ENCODE measurements around the gene SKIDA1. TPM values are rescaled to one million over a fixed set of nuclear protein-coding genes. Genes with fewer than 3 reads are reported as not detected.

SKIDA1 gene
- total RNA-seq, 1 experiment from 2014 or later: 1.3 TPM

DNA sequence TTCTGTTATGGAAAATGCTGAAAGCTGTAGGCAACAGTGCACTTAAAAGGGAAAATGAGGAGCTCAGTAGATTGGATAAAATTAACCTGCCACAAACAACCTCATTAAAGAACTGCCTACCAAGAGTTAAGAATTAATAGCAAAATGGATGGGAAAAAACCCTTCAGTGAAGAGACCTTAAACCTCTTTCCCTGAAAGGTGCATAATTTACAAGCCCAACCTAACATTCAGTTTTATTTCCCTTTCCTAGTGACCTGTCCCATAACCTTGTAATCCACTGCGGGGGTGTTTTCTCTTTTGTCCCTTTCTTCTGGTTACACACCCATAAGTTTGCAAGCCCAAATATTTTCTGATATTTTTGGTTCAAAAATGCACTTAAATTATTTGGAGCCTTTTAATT, 21.9 kb downstream of the SKIDA1 start:
- no peak for DNase-seq (ENCODE audit: extremely low read depth, low read depth)

DNA sequence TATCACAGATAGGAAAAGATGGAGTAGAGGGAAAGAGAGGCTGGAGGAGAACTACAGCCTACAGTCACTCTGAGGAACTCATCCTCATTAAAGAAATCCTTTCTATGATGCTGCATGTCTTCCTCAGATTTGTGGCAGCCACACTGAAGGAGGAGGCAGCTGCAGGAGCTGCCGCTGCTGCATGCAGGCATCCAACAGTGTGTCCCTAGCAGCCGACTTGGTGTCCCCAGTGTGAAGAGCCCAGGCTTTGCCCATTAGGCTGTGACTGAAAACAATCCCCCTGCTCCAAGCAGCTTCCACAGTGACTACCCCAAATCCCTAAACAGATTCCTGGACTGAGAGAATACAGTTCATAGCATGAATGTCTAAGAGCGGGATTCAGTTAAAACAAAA, 23.1 kb downstream of the SKIDA1 start:
- no peak for DNase-seq (ENCODE audit: extremely low read depth, low read depth)

DNA sequence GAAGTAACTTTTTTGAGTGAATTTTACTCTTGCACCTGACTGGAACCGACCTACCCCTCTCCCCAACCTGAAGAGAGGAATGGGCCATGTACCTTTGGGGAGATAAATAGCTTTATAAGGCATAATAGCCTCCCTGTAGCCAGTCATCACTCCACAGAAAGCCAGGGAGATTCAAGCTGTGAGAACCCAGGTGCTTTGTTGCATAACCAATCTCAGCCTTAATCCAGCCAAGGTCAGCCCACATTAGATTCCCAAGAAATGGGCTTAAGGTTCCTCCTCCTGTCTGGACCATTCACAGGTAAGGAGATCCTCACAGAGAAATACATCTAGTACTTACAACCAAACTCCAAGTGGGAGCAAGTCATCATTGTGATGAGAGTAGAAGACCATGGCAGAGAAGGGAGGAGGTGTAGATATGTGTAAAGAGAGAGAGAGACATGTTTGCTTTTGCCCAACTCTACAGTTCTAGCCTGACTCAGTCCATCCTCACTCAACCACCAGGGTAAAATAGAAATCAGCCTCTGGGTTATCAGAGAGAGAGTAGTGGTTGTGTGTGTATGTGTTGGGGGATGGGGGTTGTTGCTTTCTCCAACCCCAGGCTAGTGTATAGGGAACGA, 23.6 kb downstream of the SKIDA1 start:
- DNase-seq (ENCODE audit: extremely low read depth, low read depth): no peak

DNA sequence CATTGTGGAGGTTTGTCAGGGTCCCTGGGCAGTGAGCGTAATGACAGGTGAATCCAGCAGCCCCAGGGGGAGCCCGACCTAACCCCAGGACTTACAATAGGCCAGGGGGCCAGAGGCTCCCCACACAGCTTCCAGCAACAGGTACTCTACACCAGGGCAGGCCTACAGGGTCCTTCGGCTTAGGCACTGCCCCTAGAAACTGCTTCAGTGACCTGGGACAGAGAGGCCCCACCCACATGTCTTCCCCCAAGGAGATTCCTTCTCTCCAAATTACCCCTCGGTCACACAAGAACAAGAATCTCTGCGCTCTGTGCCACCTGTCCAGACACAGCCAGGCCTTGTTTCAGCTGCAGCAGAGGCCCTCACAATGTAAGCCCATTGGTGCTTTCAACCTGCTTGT, 24.4 kb downstream of the SKIDA1 start:
- no peak for DNase-seq (ENCODE audit: extremely low read depth, low read depth)

DNA sequence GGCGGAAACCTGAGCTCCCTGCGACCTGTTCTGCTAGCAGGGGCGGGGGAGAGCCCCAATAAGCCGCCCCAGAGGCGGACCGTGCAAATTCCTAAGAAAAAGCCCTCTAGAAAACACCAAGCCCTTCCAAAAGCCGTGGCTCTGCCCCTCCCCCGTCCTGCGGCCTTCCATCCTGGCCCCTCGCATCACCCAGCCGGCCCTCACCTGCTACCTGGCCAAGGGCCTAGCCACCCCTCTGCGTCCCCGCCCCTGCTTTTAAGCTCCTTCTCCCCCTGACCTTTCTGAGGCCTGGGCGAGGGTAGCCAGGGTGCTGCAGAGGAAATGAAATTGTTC, 24.9 kb downstream of the SKIDA1 start:
- no peak for DNase-seq (ENCODE audit: extremely low read depth, low read depth)

DNA sequence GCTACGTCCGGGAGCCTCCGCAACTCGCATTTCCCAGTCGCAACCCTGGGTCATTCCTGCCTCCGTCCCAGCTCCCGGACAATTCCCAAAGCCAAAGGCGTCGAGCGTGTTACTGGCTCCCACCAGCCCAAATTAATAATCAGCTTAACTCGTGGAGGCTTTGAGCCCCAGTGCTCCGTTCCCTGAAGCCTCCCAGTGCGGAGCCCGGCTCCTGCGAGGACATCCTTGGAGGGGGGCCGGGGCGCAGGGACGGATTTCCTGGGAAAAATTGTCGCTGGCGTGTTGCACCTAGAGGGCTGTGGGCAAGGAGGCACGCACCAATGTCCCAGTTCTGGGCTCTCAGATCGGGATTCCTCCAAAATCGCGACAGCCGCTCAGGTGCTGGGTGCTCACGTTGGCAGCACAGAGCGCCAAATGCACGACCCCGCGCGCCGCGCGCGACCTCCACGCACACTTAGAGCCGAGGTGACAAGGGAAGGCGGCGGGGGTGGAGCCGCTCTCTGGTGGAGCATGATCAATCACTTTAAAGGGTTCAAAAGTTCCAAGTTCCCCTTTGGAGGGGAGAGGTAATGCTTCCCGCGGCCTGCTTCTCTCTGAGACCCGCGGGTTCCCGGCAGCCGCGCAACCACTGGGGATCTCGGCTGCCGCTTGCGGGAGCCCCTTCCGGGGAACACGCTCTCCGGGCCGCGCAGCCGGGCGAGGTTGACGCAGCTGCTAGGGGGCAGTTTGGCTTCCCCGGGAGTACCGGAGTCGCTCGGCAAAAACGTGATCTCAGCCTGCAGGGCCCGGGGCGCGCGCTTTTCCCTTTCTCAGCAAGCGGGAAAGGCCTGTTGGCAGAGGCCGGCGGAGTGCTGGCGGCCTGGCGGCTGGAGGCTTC, 25.5 kb downstream of the SKIDA1 start:
- DNase-seq (ENCODE audit: extremely low read depth, low read depth): no peak

DNA sequence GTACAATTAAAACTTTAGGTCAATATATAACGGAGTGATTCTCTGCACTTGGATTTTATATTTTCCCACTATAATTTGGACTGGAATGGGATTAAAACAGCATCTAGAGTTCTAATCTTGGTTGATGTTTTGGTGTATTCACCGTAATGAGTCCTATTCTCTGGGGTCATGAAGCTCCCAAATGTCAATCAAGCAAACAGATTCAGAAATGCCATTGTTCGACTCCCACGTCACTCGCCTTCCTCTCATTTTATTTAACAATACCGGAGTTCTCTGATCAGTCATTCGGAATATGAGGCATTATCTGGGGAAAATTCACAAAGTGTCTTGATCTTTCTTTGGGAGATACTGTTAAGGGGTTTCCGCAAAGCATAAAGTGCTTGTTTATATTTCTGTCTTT, 26.5 kb downstream of the SKIDA1 start:
- DNase-seq (ENCODE audit: extremely low read depth, low read depth): no peak

DNA sequence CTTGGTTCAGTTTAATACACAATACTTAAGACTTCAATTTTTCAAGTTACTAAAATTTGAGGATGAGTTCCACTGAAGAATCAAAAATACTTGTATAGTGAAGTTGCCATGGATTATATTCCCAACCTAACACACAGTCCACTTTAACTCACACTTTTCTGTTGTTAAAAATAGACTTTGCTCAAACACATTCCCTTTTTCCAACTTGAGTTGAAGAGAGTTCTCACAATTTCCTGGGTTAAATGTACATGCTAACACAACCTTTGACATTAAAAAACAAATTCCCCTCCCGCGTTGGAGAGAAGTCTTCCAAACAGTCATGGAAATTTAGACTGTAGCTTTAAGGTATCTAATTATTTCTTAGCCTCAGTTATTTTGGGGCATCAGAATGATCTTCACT, 27.1 kb downstream of the SKIDA1 start:
- no peak for DNase-seq (ENCODE audit: extremely low read depth, low read depth)

DNA sequence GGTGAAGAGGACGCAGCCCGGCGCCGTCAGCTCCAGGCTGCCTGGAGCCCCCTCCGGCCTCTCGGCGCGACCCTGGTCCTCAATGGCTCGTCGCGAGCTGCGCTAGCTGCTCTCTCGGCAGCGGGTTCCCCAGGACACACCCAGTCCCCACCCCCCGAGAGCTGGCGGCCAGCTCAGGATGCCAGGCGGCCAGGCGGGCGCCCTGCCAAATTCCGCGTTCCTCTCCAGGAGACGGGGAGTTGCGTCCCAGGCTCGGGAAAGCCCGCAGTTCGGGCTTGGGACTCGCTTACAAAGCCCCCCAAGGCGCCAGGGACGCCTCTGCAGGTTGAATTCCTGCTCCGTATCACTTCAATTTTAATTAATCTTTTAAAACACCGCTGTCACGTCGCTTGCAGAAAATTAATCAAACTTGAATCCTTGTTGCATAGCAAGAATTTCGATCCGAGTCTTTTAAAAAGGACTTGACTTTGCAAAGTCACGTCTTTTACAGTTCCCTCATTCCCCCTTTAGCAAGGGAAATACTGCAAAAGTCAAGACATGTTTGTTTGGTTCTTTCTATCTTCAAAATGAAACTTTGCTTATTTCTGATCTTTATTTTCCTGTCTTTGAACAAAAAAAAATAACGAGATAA, 28.2 kb downstream of the SKIDA1 start:
- peak; percentile 90 for DNase-seq (ENCODE audit: extremely low read depth, low read depth)

DNA sequence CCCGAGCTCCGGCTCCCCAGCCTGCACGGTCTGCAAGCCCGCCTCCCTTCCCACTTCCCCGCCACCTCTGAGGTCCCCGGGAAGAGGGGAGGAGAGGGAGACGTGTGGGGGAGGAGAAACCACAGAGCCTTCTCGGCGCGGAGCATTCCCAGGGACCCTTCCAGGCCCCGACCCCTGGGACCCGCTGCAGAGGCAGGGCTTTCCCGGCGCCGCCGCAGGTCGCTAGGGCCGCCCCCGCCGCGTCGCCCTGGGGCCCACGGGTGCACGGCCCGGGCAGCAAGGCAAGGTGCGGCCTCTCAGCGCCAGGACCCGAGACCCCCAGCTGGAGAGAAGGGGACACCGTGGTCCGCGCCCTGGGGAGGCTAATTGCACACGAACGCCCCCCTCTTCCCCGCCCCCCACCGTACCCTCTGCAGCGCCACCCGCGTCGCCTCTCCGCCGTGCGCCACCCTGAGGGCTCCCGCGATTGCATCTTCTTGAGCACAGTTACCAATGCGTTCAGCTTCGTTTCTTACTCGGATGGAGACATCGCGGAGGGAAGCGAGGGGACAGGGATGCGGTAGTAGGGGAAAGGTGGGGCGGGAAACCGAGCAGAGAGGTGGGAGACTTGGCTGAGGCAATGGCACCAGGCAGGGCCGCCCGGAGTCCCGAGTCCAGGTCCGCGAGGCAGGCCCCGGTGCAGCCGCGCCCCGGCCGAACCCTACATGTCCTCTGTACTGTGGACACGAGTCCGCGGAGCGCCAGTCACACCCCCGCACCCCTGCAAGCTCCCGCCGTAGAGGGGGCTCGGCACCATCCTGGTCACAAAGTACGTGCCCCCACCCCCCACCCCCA, 28.9 kb downstream of the SKIDA1 start:
- DNase-seq (ENCODE audit: extremely low read depth, low read depth): no peak

DNA sequence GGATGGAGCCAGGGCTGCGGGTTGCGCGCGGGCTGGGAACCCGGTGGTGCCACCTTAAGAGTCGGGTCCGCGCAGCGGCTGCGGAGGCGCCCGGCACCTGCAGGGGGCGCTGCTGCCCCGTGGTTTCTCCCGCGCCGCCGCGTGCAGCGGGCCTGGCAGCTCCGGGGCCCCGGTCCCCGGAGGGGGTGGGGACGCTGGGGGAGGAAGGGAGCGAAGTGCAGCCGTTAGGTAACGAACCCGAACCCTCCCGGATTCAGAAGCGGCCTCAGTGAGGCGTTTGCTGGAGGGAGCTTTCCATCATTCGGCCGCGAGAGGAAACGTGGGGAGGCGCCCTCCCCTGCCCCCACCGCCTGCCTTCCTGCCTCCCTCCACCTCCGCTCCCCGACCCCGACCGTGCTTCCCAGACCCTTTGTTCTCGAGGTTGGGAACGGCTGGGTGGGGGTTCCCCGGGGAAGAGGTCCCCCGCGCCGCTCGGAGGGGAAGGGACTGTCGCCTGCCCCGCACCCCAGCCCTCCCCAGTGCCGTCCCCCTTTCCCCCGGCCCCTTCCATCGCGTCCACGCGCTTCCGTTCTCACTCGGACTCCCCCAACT, 29.6 kb downstream of the SKIDA1 start:
- peak; percentile 78 for DNase-seq (ENCODE audit: extremely low read depth, low read depth)

DNA sequence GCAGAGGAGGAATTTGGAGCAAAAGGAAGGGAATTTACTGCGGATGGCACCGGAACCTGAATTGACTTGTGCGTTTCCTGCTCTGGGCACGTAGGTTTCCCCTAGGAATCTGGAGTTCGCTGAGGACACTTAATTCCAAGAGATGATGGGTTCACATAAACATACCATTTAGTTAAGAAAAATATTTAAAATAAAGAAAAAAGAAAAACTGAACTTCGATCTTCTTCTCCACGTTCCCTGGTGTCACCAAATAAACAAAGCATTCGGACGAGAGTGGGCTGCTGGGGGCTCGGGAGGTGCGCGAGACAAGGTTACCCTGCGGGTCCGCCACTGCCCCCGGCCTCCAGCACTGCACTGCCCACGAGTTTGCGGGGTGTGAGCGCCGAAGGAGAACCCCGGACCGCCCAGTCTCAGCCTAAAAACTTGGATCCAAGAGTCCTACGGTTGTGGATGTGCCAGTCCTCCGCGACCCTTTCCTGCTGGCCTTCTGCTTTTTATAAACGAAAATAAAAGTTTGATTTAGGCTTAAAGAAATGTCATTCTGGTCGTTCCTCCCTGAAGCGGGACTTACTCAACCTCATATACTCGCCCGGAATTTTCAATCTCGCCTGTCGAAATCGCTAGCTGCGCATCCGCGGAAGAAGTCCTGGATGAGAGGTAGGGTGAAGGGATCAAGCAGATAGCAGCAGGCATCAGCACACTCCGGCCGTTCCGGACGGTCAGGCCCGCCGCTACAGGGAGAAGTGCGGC, 30.3 kb downstream of the SKIDA1 start:
- DNase-seq (ENCODE audit: extremely low read depth, low read depth): no peak

DNA sequence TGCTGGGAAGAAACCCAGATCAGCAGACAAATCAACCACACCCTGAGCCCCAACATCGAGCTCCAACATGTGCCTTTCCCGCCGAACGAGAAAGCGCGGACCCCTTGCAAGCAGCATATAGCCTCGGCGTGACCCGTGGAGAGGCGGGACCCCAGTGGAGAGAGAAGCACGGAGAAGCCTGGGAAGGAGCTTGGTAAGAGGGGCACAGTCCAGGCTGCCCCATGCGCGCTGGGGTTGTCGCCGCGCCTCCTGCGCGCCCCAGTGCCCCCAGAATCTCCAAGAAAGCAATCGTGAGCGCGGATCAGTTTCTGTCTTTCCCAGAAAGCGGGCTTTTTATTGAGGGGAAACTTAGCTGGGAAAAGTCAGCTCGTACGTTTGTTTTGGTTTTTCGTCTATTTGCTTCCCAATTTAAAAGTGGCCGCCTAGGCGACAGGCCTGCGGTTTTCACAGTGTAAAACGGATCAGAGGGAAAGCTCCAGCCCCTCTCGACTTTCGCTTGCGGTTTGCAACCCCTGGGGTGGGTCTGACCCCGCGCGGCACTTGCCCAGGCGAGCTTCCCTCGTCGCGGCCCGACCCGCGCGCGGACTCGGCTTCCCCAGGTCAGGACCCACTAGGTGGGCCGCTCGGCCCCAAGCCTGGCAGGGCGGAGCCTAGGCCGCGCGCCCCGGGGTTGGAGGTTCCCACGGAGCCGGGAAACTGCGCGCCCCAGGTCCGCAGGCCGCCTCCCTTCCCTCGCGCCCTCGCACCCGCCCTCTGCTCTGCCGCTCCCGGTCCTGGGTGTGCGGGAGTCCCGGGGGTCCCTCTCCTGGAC, 31.1 kb downstream of the SKIDA1 start:
- DNase-seq (ENCODE audit: extremely low read depth, low read depth): no peak

DNA sequence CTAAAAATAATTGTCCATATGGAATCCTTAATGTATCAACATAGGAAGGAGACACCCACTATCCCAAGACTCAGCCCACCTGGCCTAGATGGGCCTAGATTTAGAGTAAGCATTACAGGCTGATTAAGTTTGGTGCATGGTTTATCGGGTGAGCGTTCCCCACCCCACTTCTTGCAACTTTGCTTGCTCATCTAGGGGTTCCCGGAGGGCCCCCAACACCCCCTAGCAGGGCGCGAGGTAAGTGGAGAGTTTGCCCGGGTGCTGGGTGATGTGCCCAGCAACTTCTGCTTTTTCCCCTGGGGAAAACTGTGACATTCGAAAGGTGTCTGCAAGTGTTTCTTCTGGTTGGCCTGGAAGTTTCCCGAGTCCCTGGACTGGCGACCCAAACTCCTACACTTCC, 31.7 kb downstream of the SKIDA1 start:
- no peak for DNase-seq (ENCODE audit: extremely low read depth, low read depth)

DNA sequence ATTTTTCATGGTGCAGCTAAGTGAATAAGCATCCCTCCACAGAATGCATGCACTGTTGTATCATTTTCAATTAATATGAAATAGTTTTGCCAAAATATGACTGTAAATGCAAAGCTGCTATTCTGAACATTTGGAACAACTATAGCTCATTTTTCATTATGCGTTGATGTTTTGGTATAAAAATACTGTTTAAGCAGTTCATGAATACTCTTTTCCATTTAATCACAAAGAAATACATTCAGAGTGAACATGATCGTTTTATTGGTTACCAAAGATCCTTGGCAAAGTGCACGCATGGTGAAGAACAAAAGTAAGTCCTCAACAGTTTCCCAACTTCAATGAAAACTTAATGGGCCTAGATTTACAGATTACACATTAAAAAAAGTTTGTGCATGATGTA, 33.1 kb downstream of the SKIDA1 start:
- DNase-seq (ENCODE audit: extremely low read depth, low read depth): no peak

DNA sequence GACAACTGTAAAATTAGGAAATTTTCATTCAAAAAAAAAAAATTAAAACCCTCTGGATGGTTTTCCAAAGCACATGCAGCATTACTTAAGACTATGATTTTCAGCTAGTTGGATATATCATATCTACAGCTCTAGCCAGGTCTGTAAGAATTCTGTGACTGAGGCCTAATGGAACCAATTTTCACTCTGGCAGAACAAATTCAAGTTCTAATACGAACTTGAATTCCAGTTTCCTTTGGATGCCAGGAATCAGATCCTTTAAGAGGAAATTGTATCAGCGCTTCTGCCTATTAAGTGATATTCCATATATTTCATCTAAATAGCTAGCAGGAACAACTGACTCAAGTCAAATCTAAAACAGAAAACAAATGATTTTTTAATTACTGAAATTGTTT, 34.8 kb downstream of the SKIDA1 start:
- DNase-seq (ENCODE audit: extremely low read depth, low read depth): no peak

DNA sequence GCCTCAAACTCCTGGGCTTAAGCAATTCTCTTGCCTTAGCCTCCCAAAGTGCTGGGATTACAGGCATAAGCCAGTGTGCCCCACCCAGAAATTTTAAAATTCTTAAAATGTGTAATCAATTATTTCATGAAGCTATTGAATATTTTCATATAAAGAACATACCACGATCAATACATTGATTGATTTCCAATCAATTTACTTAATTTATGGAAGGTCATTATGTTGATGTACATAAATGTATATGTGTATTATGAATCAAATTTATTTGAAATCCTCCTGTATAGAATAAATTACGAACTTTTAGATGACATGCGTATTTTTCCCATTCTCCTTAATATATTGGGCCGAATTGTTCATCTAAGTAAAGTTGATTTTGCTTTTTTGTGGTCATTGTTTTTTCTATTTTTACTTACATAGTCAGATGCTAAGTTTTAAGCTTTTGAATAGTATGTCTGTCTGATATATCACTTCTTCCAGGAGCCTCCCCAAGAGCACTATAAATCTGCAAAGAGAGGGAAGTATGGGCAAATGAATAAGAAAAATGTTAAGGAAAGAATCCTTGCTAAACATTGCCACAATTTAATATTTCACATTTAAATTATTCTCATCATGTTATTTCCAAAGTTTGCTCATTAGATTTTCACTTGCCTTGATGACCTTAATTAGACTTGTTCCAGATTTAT, 35.3 kb downstream of the SKIDA1 start:
- no peak for DNase-seq (ENCODE audit: extremely low read depth, low read depth)

DNA sequence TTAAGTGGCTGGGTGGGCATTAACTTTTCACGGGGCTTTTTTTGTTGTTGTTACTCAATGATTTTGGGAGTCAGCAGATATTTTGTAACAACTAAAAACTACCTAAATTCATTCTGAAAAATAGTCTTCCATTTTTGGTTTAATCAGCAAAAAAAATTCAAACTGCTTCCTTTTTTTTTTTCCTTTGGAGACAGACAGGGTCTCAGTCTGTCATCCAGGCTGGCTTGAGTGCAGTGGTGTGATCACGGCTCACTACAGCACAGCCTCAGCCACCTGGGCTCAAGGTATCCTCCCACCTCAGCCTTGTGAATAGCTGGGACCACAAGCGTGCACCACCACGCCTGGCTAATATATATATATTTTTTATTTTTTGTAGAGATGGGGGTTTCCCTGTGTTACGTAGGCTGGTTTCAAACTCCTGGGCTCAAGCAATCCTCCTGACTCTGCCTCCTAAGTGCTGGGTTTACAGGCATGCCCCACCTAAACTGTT, 36.5 kb downstream of the SKIDA1 start:
- no peak for DNase-seq (ENCODE audit: extremely low read depth, low read depth)
